HG03196 (cell line): Measurements from ENCODE around the gene MTHFD1L.

Experiments used
- ATAC-seq: cut with Tn5 transposase; IDR thresholded peaks from one replicate; pipeline ENCODE4 v1.9.1; 2021; ENCODE audit not compliant: unreplicated experiment

MTHFD1L gene

GRCh38 chr6:150981669-150982068 is 116.2 kb downstream of the MTHFD1L start:
- no peak for ATAC-seq

DNA sequence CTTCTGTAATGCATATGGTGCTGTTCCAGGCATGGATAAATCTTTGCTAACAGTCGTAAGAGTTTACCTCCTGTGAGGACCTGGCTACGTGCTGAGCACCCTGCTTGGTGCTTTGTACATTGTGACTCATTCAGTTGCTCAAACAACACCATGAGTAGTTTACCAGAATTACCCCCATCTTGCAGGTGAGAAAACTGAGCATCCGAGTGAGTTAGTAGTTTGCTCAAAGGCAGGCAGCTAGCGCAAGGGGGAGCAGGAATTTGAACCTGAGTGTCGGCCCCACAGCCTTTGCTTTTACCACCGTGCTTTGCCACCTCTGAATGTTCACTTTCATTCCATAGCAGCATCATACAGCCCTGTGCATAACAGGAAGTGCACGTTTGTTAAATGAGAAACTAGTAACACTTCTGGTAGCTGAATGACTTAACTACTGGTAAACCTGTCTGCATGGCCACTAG is 121.9 kb downstream of the MTHFD1L start:
- ATAC-seq, result peak; percentile 54

DNA sequence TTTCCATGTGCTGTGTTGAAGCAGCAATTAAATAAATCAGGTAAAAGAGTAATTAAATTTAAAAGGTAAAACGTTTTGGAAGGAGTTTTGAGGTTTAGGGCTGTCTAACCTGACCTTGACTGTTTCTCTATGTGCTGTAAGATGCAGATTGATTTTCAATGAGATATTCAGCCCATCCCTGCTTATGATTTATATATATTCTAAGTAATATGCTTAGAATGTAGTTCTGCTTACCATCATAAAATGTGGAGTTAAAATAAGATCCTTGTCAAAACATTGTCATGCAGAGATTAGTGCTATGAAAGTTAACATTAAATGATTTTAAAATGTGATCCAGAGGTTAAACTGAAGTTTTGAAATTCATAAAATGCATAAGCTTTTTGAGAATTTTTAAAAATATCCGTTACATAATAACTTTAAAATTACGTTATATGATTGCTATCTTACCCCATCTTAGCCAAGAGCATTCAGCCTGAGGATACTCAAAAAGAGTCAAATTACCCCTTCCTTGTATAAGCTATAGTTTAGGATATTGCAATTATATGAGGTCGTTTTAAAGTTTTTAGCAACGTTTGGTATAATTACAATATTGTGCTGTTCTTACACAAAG is 122.5 kb downstream of the MTHFD1L start:
- no peak for ATAC-seq

DNA sequence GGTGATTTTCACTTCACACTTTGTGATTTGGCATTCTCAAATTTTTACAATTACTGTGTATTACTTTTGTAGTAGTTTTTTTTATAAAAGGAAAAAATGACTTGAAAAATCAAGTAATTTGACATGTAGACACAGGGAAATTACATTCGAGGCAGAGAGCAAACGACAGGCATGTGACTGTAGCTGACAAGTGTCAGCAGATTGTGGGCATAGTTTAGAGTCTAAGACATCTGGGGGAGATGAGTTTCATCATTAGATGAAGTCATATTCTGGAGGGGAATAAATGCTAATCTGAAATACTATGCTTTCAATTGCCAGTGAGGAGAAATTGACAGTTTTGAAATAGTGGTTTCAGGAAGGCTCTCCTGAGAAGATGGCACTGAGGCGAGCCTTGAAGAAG is 126.0 kb downstream of the MTHFD1L start:
- ATAC-seq, result no peak

- no peak for ATAC-seq
Measured at GRCh38 chr6:150992262-150992661, 126.8 kb downstream of the MTHFD1L start.

DNA sequence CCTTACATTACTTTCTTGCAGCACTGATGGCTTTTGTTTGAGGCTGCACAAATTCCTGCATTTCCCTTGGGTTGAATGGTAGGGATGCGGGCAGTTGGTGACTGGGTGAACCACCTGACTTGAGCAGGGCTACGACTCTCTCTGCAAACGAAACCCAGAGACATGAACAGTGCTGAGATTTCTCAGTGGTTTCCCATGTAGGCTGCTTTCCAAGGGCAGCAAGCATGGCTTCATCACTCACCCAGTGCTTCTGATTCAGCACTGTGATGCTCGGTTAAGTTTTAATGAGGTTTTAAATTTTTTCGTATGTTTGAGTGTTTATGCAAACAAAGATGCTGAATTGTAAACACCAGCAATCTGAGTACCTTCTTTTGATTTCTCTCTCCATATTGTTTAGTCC is 127.2 kb downstream of the MTHFD1L start:
- ATAC-seq, result no peak

DNA sequence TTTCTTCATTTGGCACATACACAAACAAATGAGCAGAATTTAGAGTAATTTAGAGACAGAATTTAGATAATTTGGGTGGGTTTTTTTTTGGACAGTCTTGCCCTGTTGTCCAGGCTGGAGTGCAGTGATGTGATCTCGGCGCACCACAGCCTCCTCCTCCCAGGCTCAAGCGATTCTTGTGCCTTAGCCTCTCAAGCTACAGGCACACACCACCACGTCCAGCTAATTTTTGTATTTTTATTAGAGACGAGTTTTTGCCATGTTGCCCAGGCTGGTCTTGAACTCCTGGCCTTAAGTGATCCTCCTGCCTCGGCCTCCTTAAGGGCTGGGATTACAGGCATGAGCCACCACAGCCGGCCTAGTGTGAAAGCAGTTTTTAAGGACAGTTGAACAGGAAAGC is 127.8 kb downstream of the MTHFD1L start:
- no peak for ATAC-seq

DNA sequence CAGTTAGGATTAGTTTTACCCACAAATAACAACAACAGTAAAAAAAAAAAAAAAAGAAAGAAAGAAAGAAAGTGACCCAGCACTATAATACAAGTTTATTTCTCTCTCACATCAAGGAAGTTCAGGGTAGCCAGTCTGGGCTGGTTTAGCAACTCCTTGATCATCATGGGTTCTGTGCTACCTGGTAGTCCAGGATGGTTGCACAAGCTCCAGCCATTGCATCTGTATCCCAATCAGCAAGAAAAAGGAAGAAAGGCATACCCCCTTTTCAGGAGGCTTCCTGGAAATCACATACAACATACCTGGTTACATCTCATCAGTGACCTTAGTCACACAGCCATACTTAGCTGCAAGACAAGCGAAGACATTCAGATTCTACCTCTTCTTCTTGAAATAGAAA is 128.5 kb downstream of the MTHFD1L start:
- no peak for ATAC-seq

- no peak for ATAC-seq
Measured at GRCh38 chr6:150996968-150997367, 131.5 kb downstream of the MTHFD1L start.

GRCh38 chr6:150999107-150999506 is 133.6 kb downstream of the MTHFD1L start:
- ATAC-seq, result no peak

DNA sequence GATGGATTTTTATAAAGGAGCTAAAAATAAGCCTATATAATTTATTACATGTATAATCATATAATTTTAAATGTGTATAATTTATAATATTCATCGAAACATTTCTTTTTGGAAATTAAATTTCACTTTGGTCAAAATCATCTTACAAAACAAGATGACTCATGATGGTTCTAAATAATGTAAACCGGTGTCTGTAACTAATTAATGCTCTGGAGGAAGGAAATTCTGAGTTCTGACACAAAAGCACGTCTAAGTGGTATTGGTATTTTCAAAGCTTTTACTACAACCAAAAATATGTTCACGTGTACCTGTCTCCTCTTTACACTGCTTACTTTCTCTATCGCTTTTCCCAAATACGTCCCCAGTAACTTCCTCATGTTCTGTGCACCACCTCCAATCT is 134.1 kb downstream of the MTHFD1L start:
- ATAC-seq, result no peak

- ATAC-seq, result peak; percentile 57
Measured at GRCh38 chr6:151001387-151002056, 136.0 kb downstream of the MTHFD1L start.

GRCh38 chr6:151002057-151002450 is 136.6 kb downstream of the MTHFD1L start:
- ATAC-seq, result no peak

DNA sequence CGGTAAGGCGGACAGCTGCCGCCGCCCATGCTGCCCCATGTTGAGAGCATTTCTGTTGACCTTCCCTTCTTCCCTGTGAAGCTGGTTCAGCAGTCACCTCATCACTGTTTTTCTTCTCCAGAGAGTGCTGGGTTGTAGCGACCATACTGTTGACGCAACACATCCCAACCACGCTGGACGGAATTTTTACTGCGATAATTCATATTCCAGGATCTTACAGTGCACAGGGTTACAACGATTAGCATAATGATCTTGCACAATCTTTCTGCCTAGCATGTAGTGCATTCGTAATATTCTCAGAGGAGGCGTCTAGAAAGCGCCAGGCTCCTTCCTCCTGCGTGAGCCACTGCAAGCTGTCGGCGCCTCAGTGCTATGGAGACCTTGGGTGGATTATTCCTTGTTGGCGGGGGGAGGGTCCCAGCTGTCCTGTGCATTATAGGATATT is 137.0 kb downstream of the MTHFD1L start:
- ATAC-seq, result no peak

GRCh38 chr6:151004383-151005024 is 139.0 kb downstream of the MTHFD1L start:
- no peak for ATAC-seq

- no peak for ATAC-seq
Measured at GRCh38 chr6:151005164-151005563, 139.7 kb downstream of the MTHFD1L start.

GRCh38 chr6:151005896-151006632 is 140.6 kb downstream of the MTHFD1L start:
- no peak for ATAC-seq

- no peak for ATAC-seq
Measured at GRCh38 chr6:151007076-151007475, 141.6 kb downstream of the MTHFD1L start.

GRCh38 chr6:151007922-151008321 is 142.4 kb downstream of the MTHFD1L start:
- no peak for ATAC-seq

- ATAC-seq, result no peak
Measured at GRCh38 chr6:151008425-151008824, 142.9 kb downstream of the MTHFD1L start.

DNA sequence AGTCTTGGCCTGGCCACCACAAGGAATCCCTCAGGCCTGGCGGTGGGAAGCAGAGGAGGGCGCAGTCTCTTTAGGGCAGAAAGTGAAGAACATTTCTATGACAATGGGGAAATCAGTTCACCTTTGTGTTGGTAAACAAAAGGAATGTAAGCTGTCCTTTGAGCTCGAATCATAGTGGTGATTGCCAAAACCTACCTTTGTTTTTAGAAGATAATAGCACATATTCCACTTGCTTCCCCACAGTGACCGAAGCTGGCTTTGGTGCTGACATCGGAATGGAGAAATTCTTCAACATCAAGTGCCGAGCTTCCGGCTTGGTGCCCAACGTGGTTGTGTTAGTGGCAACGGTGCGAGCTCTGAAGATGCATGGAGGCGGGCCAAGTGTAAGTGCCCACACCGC is 144.1 kb downstream of the MTHFD1L start:
- ATAC-seq, result no peak

DNA sequence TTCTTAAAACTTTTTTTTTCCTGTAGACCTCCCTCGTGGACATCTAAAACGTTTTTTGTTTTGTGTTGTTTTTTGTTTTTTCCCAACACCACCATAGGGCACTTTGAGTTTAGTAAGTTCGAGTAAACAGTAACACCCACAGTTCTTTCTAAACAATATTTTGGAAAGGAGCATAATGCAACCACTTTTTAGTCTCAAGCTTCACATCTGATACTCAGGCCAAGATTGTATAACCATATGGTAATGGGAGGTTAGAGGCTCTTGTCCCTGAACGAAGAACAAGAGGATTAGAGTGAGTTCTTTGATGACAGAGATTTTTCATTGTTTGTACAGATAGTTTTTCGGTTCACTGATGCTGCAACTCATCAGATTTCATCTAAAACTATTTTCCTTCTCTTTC is 144.6 kb downstream of the MTHFD1L start:
- no peak for ATAC-seq
